IMR-90 (cell line): Measurements from ENCODE around the gene GADL1. TPM values are rescaled to one million over a fixed set of nuclear protein-coding genes. Genes with fewer than 3 reads are reported as not detected.

Experiments used
- ATAC-seq: fragments of 200-7000 bp; cut with Tn5 transposase; 2 replicates; pipeline ENCODE4 v1.9.1; 2020; ENCODE audit warnings: low read depth, mild to moderate bottlenecking, moderate library complexity
- BruUV-seq: library from RNA; stranded (reverse); fragments of 400-500 nt; replicated peaks from 2 replicates; lab custom pipeline; 2021; lab: Mats Ljungman, UMichigan
- CTCF ChIA-PET: fragments of 300-600 bp; formaldehyde crosslinking; extraction: SDS; loops from one replicate; lab custom pipeline; 2021; ENCODE audit warnings: antibody characterized with exemption; lab: Yijun Ruan, JAX
- POLR2A ChIA-PET: fragments of 300-600 bp; sonication (Branson Sonifier 250); formaldehyde crosslinking; loops from one replicate; lab custom pipeline; 2022; ENCODE audit warnings: antibody characterized with exemption; ENCODE audit not compliant: unreplicated experiment; lab: Charles Lee
- DNase-seq: peaks from one replicate; pipeline ENCODE4 v3.0.0; 2013
- H2AFZ ChIP-seq: replicated peaks from 2 replicates; pipeline ENCODE3; 2013; ENCODE audit warnings: low read length, mild to moderate bottlenecking; ENCODE audit not compliant: poor library complexity
- H2AK5ac ChIP-seq: 2 replicates; pipeline ENCODE4 v1.6.1; 2013; ENCODE audit warnings: low read depth, low read length, inconsistent platforms
- H2AK9ac ChIP-seq: replicated peaks from 2 replicates; pipeline ENCODE3; 2013; ENCODE audit warnings: mild to moderate bottlenecking, low read depth, low read length, moderate library complexity; ENCODE audit not compliant: poor library complexity
- H2BK120ac ChIP-seq: 2 replicates; pipeline ENCODE4 v1.6.1; 2013; ENCODE audit warnings: low read depth, low read length, inconsistent platforms
- H2BK15ac ChIP-seq: 3 replicates; pipeline ENCODE4 v1.6.1; 2013; ENCODE audit warnings: low read depth, low read length, inconsistent platforms
- H2BK20ac ChIP-seq: 2 replicates; pipeline ENCODE4 v1.6.1; 2013; ENCODE audit warnings: low read depth, mild to moderate bottlenecking, inconsistent platforms, low read length, moderate library complexity
- H2BK5ac ChIP-seq: 2 replicates; pipeline ENCODE4 v1.6.1; 2013; ENCODE audit warnings: mild to moderate bottlenecking, low read depth, low read length, inconsistent platforms; ENCODE audit not compliant: poor library complexity, severe bottlenecking
- H3K14ac ChIP-seq: replicated peaks from 2 replicates; pipeline ENCODE4 v1.6.1; 2013; ENCODE audit warnings: low read depth, low read length, inconsistent platforms
- H3K18ac ChIP-seq: 2 replicates; pipeline ENCODE4 v1.6.1; 2013; ENCODE audit warnings: low read depth, low read length, control low read depth
- H3K23ac ChIP-seq: 2 replicates; pipeline ENCODE4 v1.6.1; 2013; ENCODE audit warnings: low read depth, low read length, inconsistent platforms
- H3K27ac ChIP-seq: 2 replicates; pipeline ENCODE4 v1.5.1; 2013; ENCODE audit warnings: mild to moderate bottlenecking, control low read depth, low read length; ENCODE audit not compliant: insufficient read depth
- H3K27me3 ChIP-seq: 2 replicates; pipeline ENCODE4 v1.6.1; 2013; ENCODE audit warnings: low read length; ENCODE audit not compliant: control insufficient read depth, insufficient read depth
- H3K36me3 ChIP-seq: 2 replicates; pipeline ENCODE4 v1.6.1; 2013; ENCODE audit warnings: low read length, mixed read lengths; ENCODE audit not compliant: control insufficient read depth, insufficient read depth
- H3K4ac ChIP-seq: 2 replicates; pipeline ENCODE4 v1.6.1; 2013; ENCODE audit warnings: low read depth, low read length, inconsistent platforms
- H3K4me1 ChIP-seq: 2 replicates; pipeline ENCODE4 v1.6.1; 2013; ENCODE audit warnings: low read length, mixed read lengths; ENCODE audit not compliant: control insufficient read depth, insufficient read depth
- H3K4me2 ChIP-seq: 2 replicates; pipeline ENCODE4 v1.6.1; 2013; ENCODE audit warnings: low read depth, mild to moderate bottlenecking, control low read depth, low read length, moderate library complexity
- H3K4me3 ChIP-seq: 2 replicates; pipeline ENCODE4 v1.5.1; 2013; ENCODE audit warnings: low read depth, mild to moderate bottlenecking, control low read depth, low read length, moderate library complexity; ENCODE audit not compliant: insufficient read depth
- H3K56ac ChIP-seq: 2 replicates; pipeline ENCODE4 v1.6.1; 2013; ENCODE audit warnings: low read length, inconsistent platforms; ENCODE audit not compliant: insufficient read depth; ENCODE audit errors: extremely low read depth
- H3K79me1 ChIP-seq, 2 experiments: 2 replicates each; pipeline ENCODE4 v1.6.1; 2013; ENCODE audit warnings: low read length in 2 of 2, inconsistent platforms in 1 of 2, low read depth in 1 of 2
- H3K9ac ChIP-seq: 2 replicates; pipeline ENCODE4 v1.6.1; 2013; ENCODE audit warnings: low read depth, low read length, control low read depth
- H3K9me1 ChIP-seq: 2 replicates; pipeline ENCODE4 v1.6.1; 2013; ENCODE audit warnings: low read length, inconsistent platforms; ENCODE audit not compliant: insufficient read depth
- H3K9me3 ChIP-seq: 2 replicates; pipeline ENCODE4 v1.6.1; 2013; ENCODE audit warnings: low read length; ENCODE audit not compliant: control insufficient read depth, insufficient read depth
- H4K20me1 ChIP-seq: 2 replicates; pipeline ENCODE4 v1.6.1; 2013; ENCODE audit warnings: low read length, inconsistent platforms; ENCODE audit not compliant: insufficient read depth
- H4K5ac ChIP-seq: 2 replicates; pipeline ENCODE4 v1.6.1; 2013; ENCODE audit warnings: mild to moderate bottlenecking, low read depth, low read length, control low read depth
- H4K8ac ChIP-seq, 2 experiments: 2 replicates each; pipeline ENCODE4 v1.6.1; 2013; ENCODE audit warnings: low read depth in 2 of 2, low read length in 2 of 2, control low read depth in 1 of 2, inconsistent platforms in 1 of 2
- H4K91ac ChIP-seq: 2 replicates; pipeline ENCODE4 v1.6.1; 2013; ENCODE audit warnings: low read depth, low read length, inconsistent platforms; ENCODE audit not compliant: insufficient read depth
- WGBS, 2 experiments: methylation state at CpG; one replicate each; pipeline versions ENCODE4 v1.1.5 to v1.1.7; 2013; ENCODE audit warnings: missing lambda C conversion rate in 2 of 2; ENCODE audit not compliant: insufficient read length in 1 of 2; ENCODE audit errors: extremely low coverage in 2 of 2; 5-methylcytosine and 5-hydroxymethylcytosine counted together
- dilution Hi-C: fragments of 300-500 bp; cut with HindIII; formaldehyde crosslinking; loops from one replicate; pipeline ENCODE4 v1.14.3; 2018; ENCODE audit warnings: low sequenced_read_pairs; ENCODE audit not compliant: unreplicated experiment
- in situ Hi-C: fragments of 300-500 bp; cut with MboI; formaldehyde crosslinking; loops from 3 replicates; pipeline ENCODE4 v1.14.3; 2019; ENCODE audit warnings: low sequenced_read_pairs, inconsistent platforms, mixed read lengths
- intact Hi-C: fragments of 100-400 bp; cut with micrococcal nuclease; formaldehyde crosslinking; loops from 2 replicates; pipeline ENCODE4 v1.10.0; 2022
- polyA plus RNA-seq, 3 experiments: library from polyadenylated mRNA; depleted of rRNA; stranded (reverse); fragments of >200 nt; gene quantifications; 2 replicates each; pipeline ENCODE4 v1.2.3, GENCODE V29; 2012; ENCODE audit warnings: low replicate concordance in 1 of 3
- total RNA-seq: library from RNA; depleted of rRNA; stranded (reverse); fragments of >200 nt; gene quantifications from 2 replicates; pipeline ENCODE4 v1.2.3, GENCODE V29; 2012
- TF ChIP-seq, protein P1 (sequence below): fragments of 150-350 bp; IDR thresholded peaks from 2 replicates; pipeline ENCODE4 v1.6.1; 2017; ENCODE audit warnings: mild to moderate bottlenecking, antibody characterized with exemption, low read length, low read depth

Gene GADL1
- total and polyA plus RNA-seq, 2 of the 4 experiments (the other 2 are of a cell fraction): not detected

- Histone ChIP-seq H2BK15ac (0 out of 3 replicates have a peak overlapping the region, but pooled peaks have one; percentile 61), H3K4me1 (peaks cover 3% of the 10 kb centered on the region; the same call in 1 of the 2 replicates), H4K5ac (no peak overlapping the region), H3K23ac (no peak overlapping the region), H3K9me3 (no peaks in the 10 kb centered on the region), H3K4me3 (no peak overlapping the region), H3K56ac (no peak overlapping the region), H4K91ac (no peak overlapping the region; the same call in 1 of the 2 replicates), H3K18ac (no peak overlapping the region), H3K9me1 (no peaks in the 10 kb centered on the region), H2BK120ac (no peak overlapping the region), H2BK20ac (no peak overlapping the region), H4K20me1 (no peaks in the 10 kb centered on the region), H2BK5ac (no peak overlapping the region), H3K27me3 (no peaks in the 10 kb centered on the region), H3K4ac (no peak overlapping the region), H3K9ac (no peak overlapping the region), H3K27ac (no peak overlapping the region), H2AK9ac (no peak overlapping the region), H3K79me1 (no peaks in the 10 kb centered on the region), H3K14ac (no peak overlapping the region), H3K36me3 (no peaks in the 10 kb centered on the region), H2AFZ (no peak overlapping the region), H2AK5ac (no peak overlapping the region), H3K4me2 (no peak overlapping the region), H4K8ac (no peak overlapping the region)
- no peak for ATAC-seq
- ChIA-PET POLR2A (no interaction called here), CTCF (interaction anchor here (1.0 to 1.8 kb wide), 3 partner anchors 554 to 710 kb away, joined by 3 to 8 read pairs (median 4); no protein-coding TSS in a partner anchor)
- dilution Hi-C loops (no loop called here), in situ Hi-C loops (loop anchor here (5.0 kb wide), 1 partner anchor 710 kb away; no protein-coding TSS in a partner anchor), intact Hi-C loops (loop anchor here (5.0 kb wide), 2 partner anchors 60 to 550 kb away; no protein-coding TSS in a partner anchor)
- DNase-seq: no peak
- no TSS peak for BruUV-seq
- TF ChIP-seq, protein P1, sequence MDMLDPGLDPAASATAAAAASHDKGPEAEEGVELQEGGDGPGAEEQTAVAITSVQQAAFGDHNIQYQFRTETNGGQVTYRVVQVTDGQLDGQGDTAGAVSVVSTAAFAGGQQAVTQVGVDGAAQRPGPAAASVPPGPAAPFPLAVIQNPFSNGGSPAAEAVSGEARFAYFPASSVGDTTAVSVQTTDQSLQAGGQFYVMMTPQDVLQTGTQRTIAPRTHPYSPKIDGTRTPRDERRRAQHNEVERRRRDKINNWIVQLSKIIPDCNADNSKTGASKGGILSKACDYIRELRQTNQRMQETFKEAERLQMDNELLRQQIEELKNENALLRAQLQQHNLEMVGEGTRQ: no peak
- no CpG with 5 or more reads among the region's 5 CpGs for WGBS, 2 experiments
Observed at GRCh38 chr3:30752491-30752890, 142.0 kb downstream of the GADL1 start.
